GM21423 (cell line): ENCODE data around the gene VMP1.

Source experiments
- ATAC-seq: cut with Tn5 transposase; IDR thresholded peaks from one replicate; pipeline ENCODE4 v1.9.1; 2021; ENCODE audit warnings: mild to moderate bottlenecking, moderate library complexity; ENCODE audit not compliant: unreplicated experiment

VMP1 gene

DNA sequence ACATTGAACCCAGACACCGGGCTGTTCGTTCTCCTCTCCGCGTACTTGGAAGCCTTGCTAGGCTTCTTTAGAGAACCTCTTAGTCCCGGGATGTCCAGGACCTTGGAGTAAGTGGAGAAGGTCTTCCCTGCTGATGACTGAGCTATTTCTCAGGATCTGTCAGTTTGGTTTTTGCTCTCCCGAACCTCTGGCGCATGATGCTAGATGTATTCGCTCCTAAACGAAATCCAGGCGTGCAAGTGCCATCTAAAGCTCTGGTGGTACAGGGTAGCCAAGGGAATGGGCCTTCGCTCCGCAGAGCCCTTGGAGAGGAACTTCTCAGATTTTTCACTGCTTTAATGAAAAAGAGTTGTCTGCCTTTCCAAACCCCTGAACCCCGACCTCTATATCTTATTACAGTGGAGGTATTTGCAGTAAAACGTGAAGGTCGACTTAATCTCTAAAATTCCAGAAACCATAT lies 547 bp downstream of the VMP1 start:
- ATAC-seq = no peak

GRCh38 chr17:59711936-59712335 lies 4.5 kb downstream of the VMP1 start:
- no peak for ATAC-seq

DNA sequence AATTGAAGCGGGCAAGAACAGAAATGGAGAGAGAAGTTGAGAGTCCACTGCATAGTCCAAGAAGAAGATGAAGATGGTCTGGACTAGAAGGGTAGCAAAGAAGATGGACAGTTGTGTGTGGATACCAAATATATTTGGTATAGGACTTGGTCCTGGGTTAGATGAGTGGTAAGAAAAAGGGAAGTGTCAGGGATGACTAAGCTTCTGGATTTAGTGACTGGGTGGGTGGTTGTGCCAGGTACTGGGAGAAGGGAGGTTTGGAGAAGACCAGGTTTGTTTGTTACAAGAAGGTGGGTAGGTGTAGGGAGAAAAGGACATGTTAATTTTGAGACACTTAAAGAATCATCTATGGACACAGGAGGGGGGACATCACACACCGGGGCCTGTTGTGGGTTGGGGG lies 5.4 kb downstream of the VMP1 start:
- ATAC-seq = no peak

DNA sequence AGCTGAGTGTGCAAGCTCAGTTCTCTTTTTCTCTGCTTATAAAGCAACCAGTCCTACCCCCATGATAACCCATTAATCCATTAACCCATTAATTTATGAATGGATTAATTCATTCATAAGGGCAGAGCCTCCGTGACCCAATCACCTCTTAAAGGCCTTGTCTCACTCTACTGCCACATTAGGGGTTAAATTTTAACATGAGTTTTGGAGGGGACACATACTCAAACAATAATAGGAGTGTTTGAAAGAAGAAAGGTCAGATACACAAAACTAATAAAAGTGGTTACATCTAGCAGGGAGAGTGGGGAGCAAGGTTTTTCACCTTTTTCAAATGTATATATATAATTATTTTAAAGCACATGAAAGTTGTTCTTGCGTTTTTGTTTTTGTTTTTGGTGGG lies 6.8 kb downstream of the VMP1 start:
- ATAC-seq = no peak

GRCh38 chr17:59716427-59716826 lies 9.0 kb downstream of the VMP1 start:
- ATAC-seq = no peak

- no peak for ATAC-seq
Observed at GRCh38 chr17:59719526-59719925, 12.1 kb downstream of the VMP1 start.

DNA sequence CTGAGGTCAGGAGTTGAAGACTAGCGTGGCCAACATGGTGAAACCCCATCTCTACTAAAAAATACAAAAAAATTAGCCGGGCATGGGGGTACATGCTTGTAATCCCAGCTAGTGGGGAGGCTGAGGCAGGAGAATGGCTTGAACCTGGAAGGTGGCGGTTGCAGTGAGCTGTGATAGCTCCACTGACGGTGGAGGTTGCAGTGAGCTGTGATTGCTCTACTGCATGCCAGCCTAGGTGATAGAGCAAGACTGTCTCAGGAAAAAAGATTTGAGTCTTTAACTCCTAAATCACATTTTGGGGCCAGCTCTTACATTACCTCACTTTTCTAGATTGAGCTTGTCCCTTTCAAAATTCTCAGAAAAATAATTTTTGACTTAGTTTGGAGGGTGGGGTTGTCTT lies 15.2 kb downstream of the VMP1 start:
- no peak for ATAC-seq

- ATAC-seq = no peak
Observed at GRCh38 chr17:59723041-59723440, 15.6 kb downstream of the VMP1 start.

- no peak for ATAC-seq
Observed at GRCh38 chr17:59723607-59724006, 16.2 kb downstream of the VMP1 start.

DNA sequence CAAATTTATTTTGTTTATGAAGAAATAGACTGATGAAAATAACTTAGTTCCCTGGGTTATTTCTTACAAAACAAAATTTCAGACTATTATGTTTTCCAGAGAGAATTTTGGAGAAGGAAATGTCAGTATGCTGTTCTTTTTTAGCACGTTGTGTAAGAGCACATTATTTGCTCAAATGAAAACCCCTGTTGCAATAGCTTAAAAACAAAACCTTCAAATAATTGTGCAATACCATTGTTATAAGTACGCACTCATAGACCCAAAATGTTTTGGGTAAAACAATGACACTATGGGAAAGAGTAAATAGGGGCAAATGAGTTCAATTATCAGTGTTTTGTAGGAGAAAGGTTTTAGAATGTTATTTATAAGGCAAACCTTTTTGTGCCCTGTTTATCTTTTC lies 18.2 kb downstream of the VMP1 start:
- no peak for ATAC-seq

GRCh38 chr17:59727817-59728533 lies 20.5 kb downstream of the VMP1 start:
- no peak for ATAC-seq

DNA sequence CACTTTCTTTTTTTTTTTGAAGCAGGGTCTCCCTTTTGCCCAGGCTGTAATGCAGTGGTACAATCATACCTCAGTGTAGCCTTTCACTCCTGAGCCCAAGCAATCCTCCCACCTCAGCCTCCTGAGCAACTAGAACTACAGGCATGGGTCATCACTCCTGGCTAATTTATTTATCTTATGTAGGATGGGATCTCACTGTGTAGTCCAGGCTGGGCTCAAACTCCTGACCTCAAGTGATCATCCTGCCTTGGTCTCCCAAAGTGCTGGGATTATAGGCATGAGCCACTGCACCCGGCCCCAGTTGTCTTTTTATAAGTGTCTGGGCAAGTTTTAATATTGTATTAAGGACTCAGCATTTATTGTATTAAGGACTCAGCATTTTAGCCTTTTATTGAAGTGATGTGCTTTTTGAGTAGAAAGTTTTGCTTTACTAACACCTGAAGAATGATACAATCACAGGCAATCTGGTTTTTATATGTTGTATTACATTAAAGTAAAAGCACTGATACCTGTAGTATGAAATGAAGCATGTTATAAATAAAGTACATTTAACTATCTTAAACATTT lies 22.9 kb downstream of the VMP1 start:
- ATAC-seq = no peak

- ATAC-seq = no peak
Observed at GRCh38 chr17:59733697-59734096, 26.2 kb downstream of the VMP1 start.

- ATAC-seq = no peak
Observed at GRCh38 chr17:59734226-59734625, 26.8 kb downstream of the VMP1 start.

GRCh38 chr17:59737324-59737723 lies 29.9 kb downstream of the VMP1 start:
- ATAC-seq = no peak

- no peak for ATAC-seq
Observed at GRCh38 chr17:59743842-59744241, 36.4 kb downstream of the VMP1 start.

DNA sequence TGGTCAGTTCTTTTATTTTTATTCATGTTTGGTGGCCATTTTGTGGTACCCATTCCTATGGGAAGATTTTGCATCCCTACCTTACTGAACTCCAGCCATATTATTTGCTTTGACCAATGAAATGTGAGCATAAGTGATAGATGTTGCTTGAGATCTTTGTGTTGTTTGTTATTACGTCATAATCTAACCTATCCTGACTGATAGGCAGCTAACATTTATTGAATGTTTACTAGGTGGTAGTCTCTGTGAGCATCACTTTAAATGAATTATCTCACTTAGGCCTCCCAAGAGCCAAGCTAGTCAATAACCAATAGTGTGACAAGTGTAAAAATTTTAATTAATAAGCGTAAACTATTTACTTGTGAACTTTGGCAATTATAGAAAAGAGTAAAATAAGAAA lies 37.6 kb downstream of the VMP1 start:
- no peak for ATAC-seq

GRCh38 chr17:59746849-59747445 lies 39.5 kb downstream of the VMP1 start:
- ATAC-seq = no peak

GRCh38 chr17:59748591-59748990 lies 41.1 kb downstream of the VMP1 start:
- ATAC-seq = no peak

- no peak for ATAC-seq
Observed at GRCh38 chr17:59751955-59752413, 44.5 kb downstream of the VMP1 start.

DNA sequence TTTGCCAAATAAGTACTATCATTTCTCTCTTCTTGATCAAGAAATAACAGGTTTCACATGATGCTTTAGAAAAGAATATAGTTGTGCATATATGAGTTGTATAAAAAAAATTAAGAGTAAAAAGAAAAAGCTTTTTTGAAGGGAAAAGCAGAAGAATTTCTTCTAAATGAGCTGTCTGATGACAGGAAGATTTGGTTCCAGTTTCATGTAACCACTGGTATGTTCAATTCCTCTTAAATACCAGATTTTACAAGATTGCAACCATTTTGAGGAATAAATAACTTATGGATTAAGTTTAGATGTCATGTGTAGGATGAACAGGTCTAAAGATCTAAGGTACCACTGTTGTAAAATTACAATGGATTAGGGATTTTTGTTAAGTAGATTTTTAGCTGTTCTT lies 45.0 kb downstream of the VMP1 start:
- ATAC-seq = no peak

DNA sequence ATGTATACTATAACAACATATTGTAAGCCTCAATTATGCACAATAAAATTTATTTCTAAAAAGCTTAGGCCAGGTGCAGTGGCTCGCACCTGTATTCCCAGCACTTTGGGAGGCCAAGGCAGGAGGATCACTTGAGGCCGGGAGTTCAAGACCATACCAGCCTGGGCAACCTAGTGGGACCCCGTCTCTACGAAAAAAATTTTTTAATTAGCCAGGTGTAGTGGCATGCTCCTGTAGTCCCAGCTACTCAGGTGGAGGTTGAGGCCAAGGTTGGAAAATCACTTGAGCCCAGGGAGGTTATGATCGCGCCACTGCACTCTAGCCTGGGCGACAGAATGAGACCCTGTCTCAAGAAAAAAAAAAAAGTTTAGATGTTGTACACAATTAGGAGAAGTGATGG lies 45.5 kb downstream of the VMP1 start:
- ATAC-seq = no peak
